Measurements from ENCODE around the gene KIF16B. TPM values are rescaled to one million over a fixed set of nuclear protein-coding genes. Genes with fewer than 3 reads are reported as not detected.
A peak's percentile ranks its signal among the peaks of the same experiment; 100 is the strongest.
"Not testable (repeated sequence)": the region's sequence is repeated elsewhere in the genome, so short reads cannot be mapped to it uniquely, and the experiment has no call there.

The KIF16B gene
- total and polyA plus RNA-seq, 9 of the 15 experiments (the other 6 are each of a cell fraction or from before 2014, with no cell fraction given): 1.00 to 10.6 (median 8.5) TPM

- DNase-seq (ENCODE audit: extremely low read depth in 1 of 4, low spot score in 3 of 4); FAIRE-seq; H3K27ac ChIP-seq (ENCODE audit: extremely low read depth, low read depth, low read length); BruUV-seq (replicated peaks); CTCF ChIA-PET (ENCODE audit: low intra/inter-chr PET ratio); in situ Hi-C loops (cut with MboI); H3K9me1 ChIP-seq (ENCODE audit: control insufficient read depth, insufficient read depth, low read length); H3K27me3 ChIP-seq (ENCODE audit: control insufficient read depth in 2 of 2, insufficient read depth in 2 of 2, low read length in 2 of 2); H3K9ac ChIP-seq (ENCODE audit: insufficient read depth in 1 of 2, low read depth in 2 of 2, low read length in 2 of 2); H3K4me1 ChIP-seq (replicated peaks in 1 of 2; ENCODE audit: control insufficient read depth in 2 of 2, insufficient read depth in 2 of 2, low read length in 2 of 2); H3K79me2 ChIP-seq (ENCODE audit: control insufficient read depth, insufficient read depth, low read length); POLR2A ChIA-PET; ATAC-seq; H3K4me2 ChIP-seq (ENCODE audit: insufficient read depth, low read length); H3K9me3 ChIP-seq (replicated peaks; ENCODE audit: control insufficient read depth, insufficient read depth, low read depth, low read length); H4K20me1 ChIP-seq (replicated peaks; ENCODE audit: control insufficient read depth, insufficient read depth, low read length); H3K36me3 ChIP-seq (ENCODE audit: control insufficient read depth, insufficient read depth, low read length); intact Hi-C loops (cut with micrococcal nuclease); H2AFZ ChIP-seq (ENCODE audit: low read depth, low read length); H3K4me3 ChIP-seq: not testable (repeated sequence)
- peak; percentile 92 for TF ChIP-seq ZNF431 (CRISPR knock-in tag; IDR thresholded peaks at IDR 0.05)
- WGBS (ENCODE audit: insufficient coverage, low coverage, missing lambda C conversion rate): 68% methylated on average over 5 of the region's 5 CpGs
These were observed 133.7 kb downstream of the KIF16B start for GRCh38 chr20:16439540-16439939.

- no TSS peak for BruUV-seq (replicated peaks)
- intact Hi-C loops (cut with micrococcal nuclease): no loop called here
- WGBS (ENCODE audit: insufficient coverage, low coverage, missing lambda C conversion rate): 70% methylated on average over 2 of the region's 3 CpGs
- H3K4me3 ChIP-seq: no peak overlapping the region
- ATAC-seq (no peak), FAIRE-seq (no peak), DNase-seq (ENCODE audit: extremely low read depth in 1 of 4, low spot score in 3 of 4) (no peak)
- no peaks in the 10 kb centered on the region for H4K20me1 ChIP-seq (replicated peaks; ENCODE audit: control insufficient read depth, insufficient read depth, low read length)
- H3K27me3 ChIP-seq (ENCODE audit: control insufficient read depth in 2 of 2, insufficient read depth in 2 of 2, low read length in 2 of 2): no peaks in the 10 kb centered on the region
- H3K79me2 ChIP-seq (ENCODE audit: control insufficient read depth, insufficient read depth, low read length): no peaks in the 10 kb centered on the region
- H3K9me1 ChIP-seq (ENCODE audit: control insufficient read depth, insufficient read depth, low read length): no peaks in the 10 kb centered on the region
- no peaks in the 10 kb centered on the region for H3K9me3 ChIP-seq (replicated peaks; ENCODE audit: control insufficient read depth, insufficient read depth, low read depth, low read length)
- no peak overlapping the region for H3K4me2 ChIP-seq (ENCODE audit: insufficient read depth, low read length)
- H2AFZ ChIP-seq (ENCODE audit: low read depth, low read length): no peak overlapping the region
- TF ChIP-seq MTA3 (IDR thresholded peaks at IDR 0.05; ENCODE audit: borderline replicate concordance) (no peak), ZBTB40 (IDR thresholded peaks at IDR 0.05) (no peak), ZBTB40 (CRISPR knock-in tag; IDR thresholded peaks at IDR 0.05) (no peak)
- no peak overlapping the region for H3K9ac ChIP-seq (ENCODE audit: insufficient read depth in 1 of 2, low read depth in 2 of 2, low read length in 2 of 2)
- ChIA-PET POLR2A (interaction anchor here (1.5 kb wide), 1 partner anchor 9 kb away, joined by 4 read pairs; no protein-coding TSS in a partner anchor), CTCF (ENCODE audit: low intra/inter-chr PET ratio) (no interaction called here)
- no peaks in the 10 kb centered on the region for H3K4me1 ChIP-seq (replicated peaks in 1 of 2; ENCODE audit: control insufficient read depth in 2 of 2, insufficient read depth in 2 of 2, low read length in 2 of 2)
- no peak overlapping the region for H3K27ac ChIP-seq (ENCODE audit: extremely low read depth, low read depth, low read length)
- in situ Hi-C loops (cut with MboI): no loop called here
- H3K36me3 ChIP-seq (ENCODE audit: control insufficient read depth, insufficient read depth, low read length): no peaks in the 10 kb centered on the region
These were observed 135.1 kb downstream of the KIF16B start for GRCh38 chr20:16438100-16438499.
